HepG2 (cell line): ENCODE measurements around the gene CMTM8. TPM values are rescaled to one million over a fixed set of nuclear protein-coding genes. Genes with fewer than 3 reads are reported as not detected.

Source experiments
- ATAC-seq: fragments of 200-7000 bp; cut with Tn5 transposase; 3 replicates; pipeline ENCODE4 v1.9.1; 2020; ENCODE audit warnings: mild to moderate bottlenecking, moderate library complexity
- BruUV-seq: library from RNA; stranded (reverse); fragments of 400-500 nt; replicated peaks from 2 replicates; lab custom pipeline; 2021; lab: Mats Ljungman, UMichigan
- CTCF ChIA-PET: fragments of 300-600 bp; formaldehyde crosslinking; extraction: SDS; loops from one replicate; lab custom pipeline; 2021; ENCODE audit warnings: low total read pairs, inconsistent platforms, low intra/inter-chr PET ratio; lab: Yijun Ruan, JAX
- POLR2A ChIA-PET: fragments of 350-600 bp; sonication (Branson Sonifier 250); formaldehyde crosslinking; loops from one replicate; lab custom pipeline; 2020; ENCODE audit warnings: antibody characterized with exemption, inconsistent platforms; lab: Yijun Ruan, JAX
- DNase-seq: peaks from one replicate; pipeline ENCODE4 v3.0.0-alpha.2; 2015; ENCODE audit warnings: low spot score
- FAIRE-seq: peaks from 3 replicates; lab custom pipeline; 2011; peaks lifted over from hg19 to GRCh38; lab: Jason Lieb, UNC
- H2AFZ ChIP-seq: one replicate; pipeline ENCODE4 v1.6.1; 2011; ENCODE audit warnings: low read length, inconsistent platforms
- H3K27ac ChIP-seq: fragments of 300-600 bp; 3 replicates; pipeline ENCODE4 v1.8.0; 2011; ENCODE audit warnings: mixed run types, mild to moderate bottlenecking, mixed read lengths, low read length, inconsistent platforms; ENCODE audit not compliant: insufficient read depth; ENCODE audit errors: extremely low read length
- H3K27me3 ChIP-seq, 2 experiments: fragments of 200-600 bp in 1 of 2; 2 replicates in 1 of 2; 3 replicates in 1 of 2; pipeline versions ENCODE4 v1.6.0 to v1.8.0; 2011; ENCODE audit warnings: low read length in 2 of 2, mild to moderate bottlenecking in 2 of 2, moderate library complexity in 2 of 2, inconsistent platforms in 1 of 2; ENCODE audit not compliant: insufficient read depth in 2 of 2, control insufficient read depth in 1 of 2
- H3K36me3 ChIP-seq, 2 experiments: fragments of 200-600 bp in 1 of 2; replicated peaks in 1 of 2; 2 replicates in 1 of 2; 3 replicates in 1 of 2; pipeline versions ENCODE4 v1.5.1 to v1.8.0; 2011; ENCODE audit warnings: low read length in 2 of 2, inconsistent platforms in 1 of 2; ENCODE audit not compliant: insufficient read depth in 2 of 2, control insufficient read depth in 1 of 2
- H3K4me1 ChIP-seq: 2 replicates; pipeline ENCODE4 v1.5.1; 2012; ENCODE audit warnings: low read length, inconsistent platforms; ENCODE audit not compliant: insufficient read depth
- H3K4me2 ChIP-seq: 2 replicates; pipeline ENCODE4 v1.6.0; 2011; ENCODE audit warnings: low read depth, low read length, inconsistent platforms
- H3K4me3 ChIP-seq, 3 experiments: fragments of 200-600 bp in 1 of 3; sonication (generic), shearing (Covaris generic) in 1 of 3; replicated peaks in 1 of 3; 2 replicates each; pipeline ENCODE4 v1.5.1; 2011 to 2016; ENCODE audit warnings: low read length in 3 of 3, inconsistent platforms in 2 of 3, low read depth in 2 of 3, mild to moderate bottlenecking in 2 of 3, control low read depth in 1 of 3, mixed read lengths in 1 of 3; ENCODE audit not compliant: insufficient read depth in 1 of 3
- H3K79me2 ChIP-seq: one replicate; pipeline ENCODE4 v1.6.1; 2011; ENCODE audit warnings: low read length, inconsistent platforms; ENCODE audit not compliant: insufficient read depth
- H3K9ac ChIP-seq: 2 replicates; pipeline ENCODE4 v1.6.0; 2011; ENCODE audit warnings: mild to moderate bottlenecking, low read depth, low read length, inconsistent platforms; ENCODE audit not compliant: insufficient read depth
- H3K9me3 ChIP-seq: 2 replicates; pipeline ENCODE4 v1.5.1; 2012; ENCODE audit warnings: mild to moderate bottlenecking, low read length
- H4K20me1 ChIP-seq: 2 replicates; pipeline ENCODE4 v1.6.0; 2011; ENCODE audit warnings: inconsistent platforms, mild to moderate bottlenecking, low read length, moderate library complexity; ENCODE audit not compliant: insufficient read depth
- ARID3A ChIP-seq: IDR thresholded peaks from 2 replicates; pipeline ENCODE4 v1.6.1; 2012; ENCODE audit warnings: low read depth, low read length, improper control_type of control experiment
- ATF7-NPFF ChIP-seq: sonication (generic); formaldehyde crosslinking; IDR thresholded peaks from 2 replicates; pipeline ENCODE4 v1.8.1; 2023; ENCODE audit warnings: mild to moderate bottlenecking, low read depth, missing genetic modification reagents, moderate library complexity
- CTCF ChIP-seq: sonication (generic); formaldehyde crosslinking; IDR thresholded peaks from 2 replicates; pipeline ENCODE4 v1.5.0; 2020; ENCODE audit warnings: mild to moderate bottlenecking, missing genetic modification reagents, moderate library complexity
- E2F2 ChIP-seq: sonication (generic); formaldehyde crosslinking; IDR thresholded peaks from 2 replicates; pipeline ENCODE4 v1.4.0; 2020; ENCODE audit warnings: missing genetic modification reagents, borderline replicate concordance
- ELF3 ChIP-seq: IDR thresholded peaks from 2 replicates; pipeline ENCODE4 v1.6.1; 2016; ENCODE audit warnings: missing genetic modification reagents, missing compliant biosample characterization
- FOXA1 ChIP-seq, 2 experiments: fragments of 450-650 bp in 1 of 2; sonication (generic) in 1 of 2; formaldehyde crosslinking in 1 of 2; IDR thresholded peaks; 2 replicates each; pipeline versions ENCODE4 v1.4.0 to v1.6.1; 2016 to 2020; ENCODE audit warnings: missing genetic modification reagents in 1 of 2
- FOXO1 ChIP-seq: sonication (generic); formaldehyde crosslinking; IDR thresholded peaks from 2 replicates; pipeline ENCODE4 v1.4.0; 2020; ENCODE audit warnings: missing genetic modification reagents
- IRF2 ChIP-seq: IDR thresholded peaks from 2 replicates; pipeline ENCODE4 v1.6.1; 2018; ENCODE audit warnings: missing genetic modification reagents, missing compliant biosample characterization
- MATR3 ChIP-seq: sonication (generic); formaldehyde crosslinking; IDR thresholded peaks from 2 replicates; pipeline ENCODE4 v1.4.0; 2020; ENCODE audit warnings: missing genetic modification reagents
- MAZ ChIP-seq, 2 experiments: sonication (generic) in 1 of 2; formaldehyde crosslinking in 1 of 2; IDR thresholded peaks; 2 replicates each; pipeline versions ENCODE4 v1.5.0 to v1.6.1; 2012 to 2020; ENCODE audit warnings: low read depth in 2 of 2, mild to moderate bottlenecking in 2 of 2, borderline replicate concordance in 1 of 2, improper control_type of control experiment in 1 of 2, low read length in 1 of 2, missing genetic modification reagents in 1 of 2, moderate library complexity in 1 of 2
- REPIN1 ChIP-seq: sonication (generic); formaldehyde crosslinking; IDR thresholded peaks from 2 replicates; pipeline ENCODE4 v1.8.0; 2022; ENCODE audit warnings: missing genetic modification reagents, low read depth, mild to moderate bottlenecking, borderline replicate concordance
- SMC3 ChIP-seq: IDR thresholded peaks from 2 replicates; pipeline ENCODE4 v1.6.1; 2011; ENCODE audit warnings: low read length, improper control_type of control experiment
- SOX6 ChIP-seq, 2 experiments: fragments of 450-650 bp in 1 of 2; sonication (generic) in 1 of 2; formaldehyde crosslinking in 1 of 2; IDR thresholded peaks; 2 replicates each; pipeline versions ENCODE4 v1.4.0 to v1.6.1; 2017 to 2020; ENCODE audit warnings: antibody characterized with exemption in 1 of 2, mild to moderate bottlenecking in 1 of 2, missing genetic modification reagents in 1 of 2
- STAG1 ChIP-seq: sonication (generic); formaldehyde crosslinking; IDR thresholded peaks from 2 replicates; pipeline ENCODE4 v1.4.0; 2020; ENCODE audit warnings: missing genetic modification reagents
- ZBTB38 ChIP-seq: sonication (generic); formaldehyde crosslinking; IDR thresholded peaks from 2 replicates; pipeline ENCODE4 v1.5.1; 2020; ENCODE audit warnings: mild to moderate bottlenecking, missing genetic modification reagents
- ZC3H4 ChIP-seq: sonication (generic); formaldehyde crosslinking; IDR thresholded peaks from 2 replicates; pipeline ENCODE4 v1.4.0; 2020; ENCODE audit warnings: missing genetic modification reagents, borderline replicate concordance
- ZNF354B ChIP-seq: sonication (generic); formaldehyde crosslinking; IDR thresholded peaks from 2 replicates; pipeline ENCODE4 v1.8.0; 2022; ENCODE audit warnings: mild to moderate bottlenecking, missing genetic modification reagents
- WGBS: methylation state at CpG from one replicate; pipeline ENCODE4 v1.1.6; 2017; ENCODE audit warnings: low lambda C conversion rate; 5-methylcytosine and 5-hydroxymethylcytosine counted together
- in situ Hi-C: cut with HindIII; loops from 2 replicates; pipeline ENCODE4 v1.10.0; 2017; ENCODE audit warnings: low pct_unique_long_range_greater_than_20kb; ENCODE audit not compliant: extremely low pct_ligation_motif_present
- intact Hi-C: fragments of 100-400 bp; cut with micrococcal nuclease; formaldehyde crosslinking; loops from one replicate; pipeline ENCODE4 v1.10.0; 2022; ENCODE audit not compliant: unreplicated experiment
- polyA plus RNA-seq, 8 experiments: library from polyadenylated mRNA; depleted of rRNA in 3 of 8; stranded (reverse) in 7 of 8; unstranded in 1 of 8; fragments of >200 nt; fragmentation: Illumina TruSeq in 4 of 8; extraction: Trizol in 4 of 8; gene quantifications; 2 replicates each; pipeline versions ENCODE4 v1.2.1 to v1.2.3, GENCODE V29; 2011 to 2016; ENCODE audit warnings: low read depth in 4 of 8, missing spikeins in 1 of 8, mixed read lengths in 1 of 8; ENCODE audit not compliant: insufficient read depth in 1 of 8
- total RNA-seq, 5 experiments: library from RNA; depleted of rRNA; stranded (reverse); fragments of >200 nt; fragmentation: Illumina TruSeq; extraction: Trizol; gene quantifications; 2 replicates each; pipeline ENCODE4 v1.2.3, GENCODE V29; 2016; ENCODE audit warnings: low read depth in 1 of 5

The CMTM8 gene
- total and polyA plus RNA-seq, 2 of the 13 experiments (the other 11 are each of a cell fraction or from before 2014, with no cell fraction given): 8.9 to 15.8 TPM

- no peak for TF ChIP-seq ZNF354B (CRISPR knock-in tag)
Observed at GRCh38 chr3:32373844-32374243, 135.4 kb downstream of the CMTM8 start (continued).

- H3K9me3 ChIP-seq: no peaks in the 10 kb centered on the region
- H3K9ac ChIP-seq: no peak overlapping the region
- no peak overlapping the region for H3K4me3 ChIP-seq
- no peaks in the 10 kb centered on the region for H3K79me2 ChIP-seq
- intact Hi-C loops: loop anchor here (1.0 to 5.0 kb wide), 2 partner anchors 24 to 287 kb away; no protein-coding TSS in a partner anchor
- no TSS peak for BruUV-seq
- no peaks in the 10 kb centered on the region for H4K20me1 ChIP-seq
- no peaks in the 10 kb centered on the region for H3K27me3 ChIP-seq
- peak; percentile 88 for ATAC-seq
- POLR2A ChIA-PET: no interaction called here
- FAIRE-seq: peak; percentile 77
- 0 out of 2 replicates have a peak, but pooled peaks cover under 1% of the 10 kb centered on the region for H3K4me1 ChIP-seq
- no peaks in the 10 kb centered on the region for H3K36me3 ChIP-seq
- WGBS: 68% methylated on average over 12 of the region's 12 CpGs
- no peak overlapping the region for H3K4me2 ChIP-seq
- DNase-seq: peak; percentile 63
- H2AFZ ChIP-seq: no peak overlapping the region
- in situ Hi-C loops: no loop called here
- no peak overlapping the region for H3K27ac ChIP-seq
- CTCF ChIA-PET: interaction anchor here (0.7 to 1.6 kb wide), 5 partner anchors 24 to 1321 kb away, joined by 3 to 10 read pairs (median 3); no protein-coding TSS in a partner anchor
- TF ChIP-seq REPIN1 (CRISPR knock-in tag) (peak; percentile 57; the same call in 1 of the 2 replicates), ZBTB38 (no peak), ELF3 (peak; percentile 61; the same call in 1 of the 2 replicates), E2F2 (CRISPR knock-in tag) (no peak), STAG1 (peak; percentile 53), MATR3 (CRISPR knock-in tag) (no peak), ARID3A (no peak), IRF2 (0 out of 2 replicates have a peak, but pooled peaks have one; percentile 7), ATF7-NPFF (CRISPR knock-in tag) (no peak), FOXO1 (CRISPR knock-in tag) (no peak), MAZ (IDR thresholded peaks at IDR 0.05; ENCODE audit: borderline replicate concordance, low read depth, low read length) (no peak), MAZ (CRISPR knock-in tag; IDR thresholded peaks at IDR 0.05; ENCODE audit: low read depth) (0 out of 2 replicates have a peak, but pooled peaks have one; percentile 36), SMC3 (peak; percentile 79), ZC3H4 (CRISPR knock-in tag) (no peak), FOXA1 (IDR thresholded peaks at IDR 0.05) (no peak), FOXA1 (CRISPR knock-in tag; IDR thresholded peaks at IDR 0.05) (no peak), CTCF (CRISPR knock-in tag) (peak; percentile 72), SOX6 (IDR thresholded peaks at IDR 0.05) (no peak), SOX6 (CRISPR knock-in tag; IDR thresholded peaks at IDR 0.05) (no peak)
Observed at GRCh38 chr3:32374788-32375595, 136.5 kb downstream of the CMTM8 start.
